SK-N-DZ (cell line): ENCODE measurements around the gene LRRIQ4. TPM values are rescaled to one million over a fixed set of nuclear protein-coding genes. Genes with fewer than 3 reads are reported as not detected.

Experiments used
- DNase-seq: peaks from one replicate; pipeline ENCODE4 v3.0.0-alpha.2; 2015; ENCODE audit warnings: low spot score
- polyA plus RNA-seq, 2 experiments: library from polyadenylated mRNA; depleted of rRNA; stranded (reverse); fragments of >200 nt; gene quantifications; 2 replicates each; pipeline ENCODE4 v1.2.3, GENCODE V29; 2014

Gene LRRIQ4
- polyA plus RNA-seq (2014; cell fraction: cytosol; rRNA removed), result 0.18 TPM in 1 of 2 replicates, not detected in the other
- 0.46 TPM in 1 of 2 replicates, not detected in the other for polyA plus RNA-seq (2014; cell fraction: nucleus; rRNA removed)

- peak; percentile 95 for DNase-seq
Observed at GRCh38 chr3:169812332-169813235, at the start of gene LRRIQ4, which contains the start of gene LRRC34. Gene LRRIQ4 (plus strand): TSS chr3:169812870. CDS start chr3:169821922, 9,052 bp downstream. Gene LRRC34 (minus strand): TSS chr3:169812904. CDS start chr3:169812548, 356 bp downstream.

DNA sequence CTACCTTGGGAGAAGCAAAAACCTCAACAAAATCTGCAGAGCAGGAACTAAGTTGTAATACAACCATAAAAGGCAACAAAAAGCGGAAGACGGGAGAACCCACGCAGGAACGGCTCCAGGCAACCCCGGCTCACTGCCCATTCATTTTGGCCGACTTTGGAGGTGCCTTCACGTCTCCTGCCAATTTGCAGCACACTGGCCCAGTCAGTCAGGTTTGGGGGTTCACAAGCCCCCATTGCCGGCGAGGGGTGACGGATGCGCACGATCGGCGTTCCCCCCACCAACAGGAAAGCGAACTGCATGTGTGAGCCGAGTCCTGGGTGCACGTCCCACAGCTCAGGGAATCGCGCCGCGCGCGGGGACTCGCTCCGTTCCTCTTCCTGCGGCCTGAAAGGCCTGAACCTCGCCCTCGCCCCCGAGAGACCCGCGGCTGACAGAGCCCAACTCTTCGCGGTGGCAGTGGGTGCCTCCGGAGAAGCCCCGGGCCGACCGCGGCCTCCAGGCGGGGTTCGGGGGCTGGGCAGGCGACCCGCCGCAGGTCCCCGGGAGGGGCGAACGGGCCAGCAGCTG is 48.3 kb upstream of the LRRIQ4 start:
- peak; percentile 47 for DNase-seq

DNA sequence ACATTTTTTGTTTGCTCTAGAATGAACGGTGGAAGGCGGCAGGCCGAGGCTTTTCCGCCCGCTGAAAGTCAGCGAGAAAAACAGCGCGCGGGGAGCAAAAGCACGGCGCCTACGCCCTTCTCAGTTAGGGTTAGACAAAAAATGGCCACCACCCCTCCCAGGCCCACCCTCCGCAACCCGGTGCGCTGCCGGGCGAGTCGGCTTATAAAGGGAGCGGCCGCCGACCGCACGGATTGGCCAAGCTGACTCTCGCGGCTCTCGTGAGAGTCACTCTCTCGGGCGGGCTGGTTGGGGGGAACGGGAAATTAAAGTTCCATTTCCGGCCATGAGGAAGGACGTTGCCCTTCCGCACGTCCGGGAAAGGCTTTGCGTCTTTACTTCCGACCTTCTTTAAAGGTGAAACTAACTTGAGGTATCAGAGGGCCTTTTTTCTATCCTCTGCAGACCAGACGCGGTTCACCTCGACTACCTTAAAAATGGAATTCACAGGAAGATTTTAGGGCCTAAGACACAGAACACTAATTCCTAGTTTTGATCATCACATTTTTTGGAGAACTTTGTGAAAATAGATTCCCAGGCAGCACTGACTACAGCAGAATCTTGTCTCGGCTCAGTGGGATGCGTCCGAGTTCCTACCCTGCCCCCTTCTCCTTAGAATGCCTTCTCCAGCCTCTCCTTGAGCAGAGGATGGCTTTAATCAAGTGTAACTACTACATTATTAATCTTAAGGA is 47.6 kb upstream of the LRRIQ4 start, which contains the start of gene TERC:
TERC (minus strand) TSS at position 179 of the 731 bp plus-strand sequence.
- peak; percentile 94 for DNase-seq

- DNase-seq, result peak; percentile 82
Observed at GRCh38 chr3:169769287-169770181, 43.1 kb upstream of the LRRIQ4 start, which contains the start of gene ACTRT3. Gene ACTRT3 (minus strand): TSS chr3:169769561. CDS start chr3:169769520, 41 bp downstream.

DNA sequence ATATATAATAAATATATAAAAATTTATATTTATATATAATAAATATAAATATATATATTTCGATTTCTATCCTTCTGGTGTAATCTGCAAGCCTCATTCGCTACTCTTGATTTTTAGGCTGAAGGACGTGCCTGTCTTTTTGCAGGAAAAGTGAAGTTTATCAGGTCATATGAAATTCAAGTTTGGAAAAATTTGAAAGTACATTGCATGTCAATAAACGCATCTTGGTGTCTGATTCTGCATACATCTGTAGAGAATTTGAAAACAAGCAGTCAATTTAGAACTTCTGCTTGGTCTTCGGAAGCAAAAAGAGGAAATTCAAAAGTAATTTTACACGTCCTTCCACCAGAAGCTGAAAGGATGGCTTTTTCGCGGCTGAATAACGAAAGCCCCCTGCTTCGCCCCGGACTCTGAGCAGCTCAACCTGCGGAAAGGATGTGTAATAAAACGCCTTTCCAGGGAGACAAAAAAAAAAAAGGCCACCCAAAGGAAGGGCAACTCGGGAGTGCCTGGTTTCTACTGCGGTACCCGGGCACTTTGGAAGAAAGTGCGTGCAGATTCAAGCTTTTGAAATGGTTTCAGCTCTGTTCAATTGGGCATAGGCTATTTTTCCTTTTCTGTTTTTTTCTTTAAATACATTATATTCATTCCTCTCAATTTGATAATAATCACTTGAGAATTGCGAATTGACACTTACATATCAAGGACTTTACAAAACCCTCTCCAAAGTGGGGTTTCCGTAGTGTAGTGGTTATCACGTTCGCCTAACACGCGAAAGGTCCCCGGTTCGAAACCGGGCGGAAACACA is 41.0 kb upstream of the LRRIQ4 start:
- peak; percentile 96 for DNase-seq

- peak; percentile 93 for DNase-seq
Observed at GRCh38 chr3:169772305-169772896, 40.3 kb upstream of the LRRIQ4 start.

GRCh38 chr3:169772897-169773816 is 39.5 kb upstream of the LRRIQ4 start, which contains the start of gene MYNN:
Gene MYNN (plus strand): TSS chr3:169773396. CDS start chr3:169774296, 900 bp downstream.
- DNase-seq, result peak; percentile 92

- DNase-seq, result no peak
Observed at GRCh38 chr3:169774186-169774585, 38.5 kb upstream of the LRRIQ4 start.

DNA sequence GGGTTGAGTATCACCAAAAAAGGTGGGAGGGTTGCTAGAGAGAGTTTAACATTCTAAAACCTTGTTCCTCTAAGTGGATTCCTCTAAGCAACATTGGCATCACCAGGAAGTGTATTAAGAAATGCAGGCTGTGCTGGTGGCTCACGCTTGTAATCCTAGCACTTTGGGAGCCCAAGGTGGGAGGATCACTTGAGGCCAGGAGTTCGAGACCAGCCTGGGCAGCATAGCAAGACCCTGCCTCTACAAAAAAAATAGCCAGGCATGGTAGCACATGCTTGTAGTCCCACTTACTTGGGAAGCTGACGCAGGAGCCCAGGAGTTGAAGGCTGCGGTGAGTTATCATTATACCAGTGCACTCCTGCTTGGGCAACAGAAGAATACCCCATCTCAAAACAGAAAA is 34.8 kb upstream of the LRRIQ4 start:
- no peak for DNase-seq

- no peak for DNase-seq
Observed at GRCh38 chr3:169780742-169781141, 31.9 kb upstream of the LRRIQ4 start.

DNA sequence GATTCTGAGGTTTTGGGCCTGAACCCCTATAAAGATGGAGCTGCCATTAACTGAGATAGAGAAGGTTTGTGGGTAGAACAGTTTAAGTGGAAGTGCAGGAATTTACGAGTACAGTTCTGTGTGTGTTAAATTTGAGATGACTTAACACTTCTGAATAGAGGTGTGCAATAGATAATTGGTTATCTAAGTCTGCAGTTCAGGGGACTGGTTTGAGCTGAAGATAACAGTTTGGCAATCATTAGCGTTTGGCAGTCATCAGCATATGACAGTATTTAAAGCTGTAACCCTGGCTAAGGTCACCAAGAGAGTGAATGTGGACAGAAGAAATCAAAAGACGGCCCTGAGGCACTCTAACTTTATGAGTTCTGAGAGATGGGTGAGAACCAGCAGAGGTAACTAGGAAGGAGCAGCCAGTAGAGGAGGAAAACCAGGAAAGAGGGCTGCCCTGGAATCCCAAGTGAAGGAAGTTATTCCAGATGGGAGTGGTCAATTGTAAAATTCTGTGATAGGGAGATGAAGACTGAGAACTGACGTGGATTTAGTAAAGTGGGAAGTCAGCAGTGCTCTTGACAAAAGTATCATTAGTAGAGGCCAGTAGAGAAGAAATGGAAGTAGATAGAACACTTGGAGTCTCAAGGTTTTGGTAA is 31.3 kb upstream of the LRRIQ4 start:
- no peak for DNase-seq

- DNase-seq, result no peak
Observed at GRCh38 chr3:169787120-169787519, 25.6 kb upstream of the LRRIQ4 start.

DNA sequence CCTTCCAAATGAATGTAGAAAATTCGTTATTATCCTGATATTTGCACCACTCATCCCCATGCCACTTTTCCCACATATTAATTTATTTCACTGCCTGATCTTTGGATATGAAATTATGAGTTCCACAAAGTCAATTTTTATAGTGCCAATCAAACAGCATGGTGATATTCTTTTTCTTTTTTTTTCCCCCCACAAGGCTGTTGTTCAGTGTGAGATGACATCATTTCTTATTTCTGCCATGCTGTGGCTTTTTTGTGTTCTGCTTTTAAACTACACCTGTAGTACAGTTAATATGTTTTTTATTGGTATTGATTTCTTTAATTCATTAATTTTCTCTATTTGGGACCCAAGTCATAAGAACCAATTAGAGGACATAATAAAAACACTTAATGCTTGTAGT is 24.9 kb upstream of the LRRIQ4 start:
- DNase-seq, result no peak

DNA sequence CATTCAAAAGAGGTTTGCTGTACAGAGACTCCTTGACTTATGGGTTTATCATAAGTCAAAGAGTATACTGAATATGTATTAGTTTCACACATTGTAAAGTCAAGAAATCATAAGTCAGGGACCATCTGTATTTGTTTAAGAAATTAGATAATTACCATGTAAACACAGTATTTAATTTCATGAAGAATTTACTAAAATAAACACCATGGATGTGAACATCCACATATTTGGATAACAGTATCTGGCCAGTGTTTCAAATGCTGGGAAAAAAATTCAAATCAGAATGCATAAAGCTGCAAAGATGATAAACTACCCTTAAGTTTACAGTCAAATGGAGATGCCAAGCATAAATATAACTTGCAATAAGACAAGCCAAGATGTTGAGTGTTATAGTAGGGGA is 22.5 kb upstream of the LRRIQ4 start:
- no peak for DNase-seq

GRCh38 chr3:169790687-169791429 is 21.8 kb upstream of the LRRIQ4 start:
- DNase-seq, result no peak

- no peak for DNase-seq
Observed at GRCh38 chr3:169792359-169792758, 20.3 kb upstream of the LRRIQ4 start.

- DNase-seq, result no peak
Observed at GRCh38 chr3:169804681-169805080, 8.0 kb upstream of the LRRIQ4 start.
